ENCODE measurements around the gene B4GALT4.
"Not testable (repeated sequence)": the region's sequence is repeated elsewhere in the genome, so short reads cannot be mapped to it uniquely, and the experiment has no call there.

Gene B4GALT4

GRCh38 chr3:119255214-119255613, 14.5 kb upstream of the B4GALT4 start:
- in situ Hi-C loops (cut with HindIII; ENCODE audit: low pct_unique_long_range_greater_than_20kb, low sequenced_read_pairs): no loop called here
- no peak for TF ChIP-seq JUND (IDR thresholded peaks at IDR 0.05; ENCODE audit: low read depth)
- DNase-seq (ENCODE audit: low read depth in 1 of 2, low spot score in 1 of 2): no peak

- in situ Hi-C loops (cut with HindIII; ENCODE audit: low pct_unique_long_range_greater_than_20kb, low sequenced_read_pairs): no loop called here
- no peak for TF ChIP-seq JUND (IDR thresholded peaks at IDR 0.05; ENCODE audit: low read depth)
- DNase-seq (ENCODE audit: low read depth in 1 of 2, low spot score in 1 of 2): no peak
Observed at GRCh38 chr3:119245778-119246177, 5.1 kb upstream of the B4GALT4 start.

GRCh38 chr3:119243712-119244111, 3.0 kb upstream of the B4GALT4 start:
- DNase-seq (ENCODE audit: low read depth in 1 of 2, low spot score in 1 of 2): no peak
- in situ Hi-C loops (cut with HindIII; ENCODE audit: low pct_unique_long_range_greater_than_20kb, low sequenced_read_pairs): no loop called here
- no peak for TF ChIP-seq JUND (IDR thresholded peaks at IDR 0.05; ENCODE audit: low read depth)

- in situ Hi-C loops (cut with HindIII; ENCODE audit: low pct_unique_long_range_greater_than_20kb, low sequenced_read_pairs); DNase-seq (ENCODE audit: low read depth in 1 of 2, low spot score in 1 of 2): not testable (repeated sequence)
Observed at GRCh38 chr3:119243058-119243529, 2.4 kb upstream of the B4GALT4 start.

- in situ Hi-C loops (cut with HindIII; ENCODE audit: low pct_unique_long_range_greater_than_20kb, low sequenced_read_pairs); DNase-seq (ENCODE audit: low read depth in 1 of 2, low spot score in 1 of 2): not testable (repeated sequence)
Observed at GRCh38 chr3:119242387-119243057, 1.8 kb upstream of the B4GALT4 start.

- TF ChIP-seq JUND (IDR thresholded peaks at IDR 0.05; ENCODE audit: low read depth): no peak
- in situ Hi-C loops (cut with HindIII; ENCODE audit: low pct_unique_long_range_greater_than_20kb, low sequenced_read_pairs): no loop called here
- no peak for DNase-seq (ENCODE audit: low read depth in 1 of 2, low spot score in 1 of 2)
Observed at GRCh38 chr3:119240101-119240590, 532 bp downstream of the B4GALT4 start.

GRCh38 chr3:119239206-119239820, 1.4 kb downstream of the B4GALT4 start:
- no peak for DNase-seq (ENCODE audit: low read depth in 1 of 2, low spot score in 1 of 2)
- TF ChIP-seq JUND (IDR thresholded peaks at IDR 0.05; ENCODE audit: low read depth): no peak
- in situ Hi-C loops (cut with HindIII; ENCODE audit: low pct_unique_long_range_greater_than_20kb, low sequenced_read_pairs): no loop called here

GRCh38 chr3:119238363-119238762, 2.3 kb downstream of the B4GALT4 start:
- in situ Hi-C loops (cut with HindIII; ENCODE audit: low pct_unique_long_range_greater_than_20kb, low sequenced_read_pairs): no loop called here
- TF ChIP-seq JUND (IDR thresholded peaks at IDR 0.05; ENCODE audit: low read depth): no peak
- DNase-seq (ENCODE audit: low read depth in 1 of 2, low spot score in 1 of 2): no peak

- TF ChIP-seq JUND (IDR thresholded peaks at IDR 0.05; ENCODE audit: low read depth): no peak
- no peak for DNase-seq (ENCODE audit: low read depth in 1 of 2, low spot score in 1 of 2)
- in situ Hi-C loops (cut with HindIII; ENCODE audit: low pct_unique_long_range_greater_than_20kb, low sequenced_read_pairs): no loop called here
Observed at GRCh38 chr3:119237299-119237698, 3.4 kb downstream of the B4GALT4 start.

- TF ChIP-seq JUND (IDR thresholded peaks at IDR 0.05; ENCODE audit: low read depth): no peak
- in situ Hi-C loops (cut with HindIII; ENCODE audit: low pct_unique_long_range_greater_than_20kb, low sequenced_read_pairs): no loop called here
- no peak for DNase-seq (ENCODE audit: low read depth in 1 of 2, low spot score in 1 of 2)
Observed at GRCh38 chr3:119236756-119237155, 3.9 kb downstream of the B4GALT4 start.

- no peak for DNase-seq (ENCODE audit: low read depth in 1 of 2, low spot score in 1 of 2)
- in situ Hi-C loops (cut with HindIII; ENCODE audit: low pct_unique_long_range_greater_than_20kb, low sequenced_read_pairs): no loop called here
- TF ChIP-seq JUND (IDR thresholded peaks at IDR 0.05; ENCODE audit: low read depth): no peak
Observed at GRCh38 chr3:119235151-119235550, 5.5 kb downstream of the B4GALT4 start.

GRCh38 chr3:119234610-119235009, 6.1 kb downstream of the B4GALT4 start:
- DNase-seq (ENCODE audit: low read depth in 1 of 2, low spot score in 1 of 2): no peak
- in situ Hi-C loops (cut with HindIII; ENCODE audit: low pct_unique_long_range_greater_than_20kb, low sequenced_read_pairs): no loop called here
- no peak for TF ChIP-seq JUND (IDR thresholded peaks at IDR 0.05; ENCODE audit: low read depth)

- in situ Hi-C loops (cut with HindIII; ENCODE audit: low pct_unique_long_range_greater_than_20kb, low sequenced_read_pairs): no loop called here
- DNase-seq (ENCODE audit: low read depth in 1 of 2, low spot score in 1 of 2): no peak
- TF ChIP-seq JUND (IDR thresholded peaks at IDR 0.05; ENCODE audit: low read depth): no peak
Observed at GRCh38 chr3:119230745-119231144, 9.9 kb downstream of the B4GALT4 start.

Measured in T47D (cell line).